Glutamatergic neuron (in vitro differentiated cells): Measurements from ENCODE around the gene CEP290. TPM values are rescaled to one million over a fixed set of nuclear protein-coding genes. Genes with fewer than 3 reads are reported as not detected.

Source experiments
- DNase-seq: peaks from one replicate; pipeline ENCODE4 v3.0.0; 2022
- H3K27ac Mint-ChIP-seq: one replicate; pipeline ENCODE4 v1.8.0; 2020; ENCODE audit warnings: mild to moderate bottlenecking, mixed read lengths, inconsistent platforms; ENCODE audit not compliant: unreplicated experiment
- H3K27me3 Mint-ChIP-seq: one replicate; pipeline ENCODE4 v1.8.0; 2020; ENCODE audit warnings: mild to moderate bottlenecking, moderate library complexity, mixed read lengths, inconsistent platforms; ENCODE audit not compliant: unreplicated experiment
- H3K36me3 Mint-ChIP-seq: one replicate; pipeline ENCODE4 v1.8.0; 2020; ENCODE audit warnings: mild to moderate bottlenecking, mixed read lengths, inconsistent platforms; ENCODE audit not compliant: unreplicated experiment
- H3K4me1 Mint-ChIP-seq: one replicate; pipeline ENCODE4 v1.8.0; 2020; ENCODE audit warnings: mild to moderate bottlenecking, low read depth, mixed read lengths, inconsistent platforms; ENCODE audit not compliant: unreplicated experiment
- H3K4me3 Mint-ChIP-seq: one replicate; pipeline ENCODE4 v1.8.0; 2020; ENCODE audit warnings: mild to moderate bottlenecking, mixed read lengths, inconsistent platforms; ENCODE audit not compliant: unreplicated experiment
- H3K9me3 Mint-ChIP-seq: one replicate; pipeline ENCODE4 v1.8.0; 2020; ENCODE audit warnings: mild to moderate bottlenecking, moderate library complexity, mixed read lengths, inconsistent platforms; ENCODE audit not compliant: unreplicated experiment
- CTCF ChIP-seq: fragments of 200-600 bp; sonication (generic); IDR thresholded peaks from one replicate; pipeline ENCODE4 v1.5.0; 2021; ENCODE audit not compliant: partially characterized antibody, unreplicated experiment
- total RNA-seq: library from RNA; stranded (reverse); fragmentation: NEBNext Ultra II Directional; extraction: Animal tissue kit (Norgen Biotek cat#: 25700); gene quantifications from one replicate; pipeline ENCODE4 v1.2.1, GENCODE V29; 2021; ENCODE audit not compliant: unreplicated experiment

Gene CEP290
- total RNA-seq, 1 donor from 2014 or later: 24.1 TPM

DNA sequence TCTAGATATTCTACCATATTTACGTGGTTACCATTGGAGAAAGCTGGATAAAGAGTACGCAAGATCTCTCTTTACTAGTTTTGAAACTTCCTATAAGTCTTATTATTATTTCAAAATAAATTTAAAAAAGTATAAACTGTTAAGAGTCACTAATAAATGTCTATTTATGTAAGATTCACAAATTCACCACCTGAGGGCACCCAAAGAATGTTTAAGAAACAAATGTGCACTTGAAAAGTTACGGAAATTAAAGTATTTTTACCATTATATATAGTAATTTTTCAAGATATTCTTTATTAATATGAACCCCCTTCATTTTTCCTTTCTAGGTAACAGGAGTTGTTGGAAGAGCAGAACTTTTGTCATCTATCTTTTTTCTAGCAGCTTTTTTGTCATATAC lies 12.1 kb upstream of the CEP290 start:
- no peaks in the 10 kb centered on the region for H3K27me3 Mint-ChIP-seq
- no peak overlapping the region for H3K4me3 Mint-ChIP-seq
- no peaks in the 10 kb centered on the region for H3K9me3 Mint-ChIP-seq
- H3K4me1 Mint-ChIP-seq: no peaks in the 10 kb centered on the region
- H3K27ac Mint-ChIP-seq: no peak overlapping the region
- no peaks in the 10 kb centered on the region for H3K36me3 Mint-ChIP-seq
- DNase-seq: no peak
- no peak for TF ChIP-seq CTCF

DNA sequence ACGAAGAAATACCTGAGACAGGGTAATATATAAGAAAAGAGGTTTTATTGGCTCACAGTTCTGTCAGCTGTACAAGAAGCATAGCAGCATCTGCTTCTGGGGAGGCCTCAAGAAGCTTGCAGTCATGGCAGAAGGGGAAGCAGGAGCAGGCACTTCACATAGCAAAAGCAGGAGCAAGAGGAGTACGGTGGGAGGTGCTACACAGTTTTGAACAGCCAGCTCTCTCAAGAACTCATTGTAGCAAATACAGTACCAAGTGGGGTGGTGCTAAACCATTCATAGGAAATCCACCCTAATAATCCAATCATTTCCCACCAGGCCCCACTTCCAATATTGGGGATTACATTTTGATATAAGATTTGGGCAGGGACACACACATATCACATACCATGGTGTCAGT lies 8.2 kb upstream of the CEP290 start:
- no peak overlapping the region for H3K27ac Mint-ChIP-seq
- no peaks in the 10 kb centered on the region for H3K27me3 Mint-ChIP-seq
- H3K4me3 Mint-ChIP-seq: no peak overlapping the region
- TF ChIP-seq CTCF: no peak
- H3K36me3 Mint-ChIP-seq: no peaks in the 10 kb centered on the region
- H3K4me1 Mint-ChIP-seq: peaks cover 5% of the 10 kb centered on the region
- DNase-seq: no peak
- no peaks in the 10 kb centered on the region for H3K9me3 Mint-ChIP-seq

DNA sequence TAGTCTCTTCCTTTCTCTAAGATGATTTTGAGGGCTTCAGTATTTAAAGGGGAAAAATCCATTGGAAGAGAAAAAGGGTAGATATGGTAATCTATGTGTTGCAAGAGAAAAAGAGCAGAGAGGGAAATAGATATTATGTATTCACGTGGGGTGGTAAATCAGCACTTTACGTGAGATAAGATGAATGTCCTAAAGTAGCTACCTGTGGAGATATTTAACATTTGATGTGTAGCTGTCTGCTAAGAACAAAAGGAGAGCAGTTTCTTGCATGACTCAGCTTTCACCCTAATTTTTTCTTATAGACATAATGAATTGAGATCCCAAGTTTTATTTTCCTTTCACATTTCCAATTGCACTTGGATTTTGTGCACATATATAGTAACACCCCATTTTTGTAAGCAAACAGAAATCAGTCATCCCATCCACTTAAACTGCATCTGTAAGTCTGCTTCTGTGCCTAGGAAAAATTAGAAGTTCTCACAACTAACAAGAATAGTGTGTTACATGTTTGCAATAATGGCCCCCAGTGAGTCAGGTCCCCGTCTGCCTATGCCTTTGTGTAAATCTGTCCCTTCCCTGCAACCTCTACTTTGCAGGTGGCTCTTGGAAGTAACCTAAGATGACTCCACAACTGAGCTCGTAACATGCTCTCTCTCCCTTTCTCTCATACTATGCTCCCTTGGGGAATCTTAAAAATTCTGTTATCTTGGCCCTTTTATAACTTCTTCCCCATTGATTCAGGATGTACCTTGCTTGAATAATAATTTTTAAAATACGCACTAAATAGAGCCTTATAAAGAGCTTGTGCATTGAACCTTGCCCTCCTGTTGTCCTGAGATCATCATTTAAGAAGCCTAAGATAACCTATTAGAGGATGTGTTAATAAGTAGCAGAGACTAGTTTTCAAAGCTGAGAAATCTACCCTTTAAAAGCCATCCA lies 3.9 kb upstream of the CEP290 start:
- H3K27ac Mint-ChIP-seq: no peak overlapping the region
- TF ChIP-seq CTCF: no peak
- DNase-seq: no peak
- no peaks in the 10 kb centered on the region for H3K36me3 Mint-ChIP-seq
- no peaks in the 10 kb centered on the region for H3K9me3 Mint-ChIP-seq
- H3K4me1 Mint-ChIP-seq: peaks cover 7% of the 10 kb centered on the region
- H3K4me3 Mint-ChIP-seq: no peak overlapping the region
- no peaks in the 10 kb centered on the region for H3K27me3 Mint-ChIP-seq

GRCh38 chr12:88144546-88145468 lies 2.9 kb upstream of the CEP290 start:
- no peak for DNase-seq
- H3K27ac Mint-ChIP-seq: no peak overlapping the region
- H3K9me3 Mint-ChIP-seq: no peaks in the 10 kb centered on the region
- H3K36me3 Mint-ChIP-seq: no peaks in the 10 kb centered on the region
- TF ChIP-seq CTCF: no peak
- peaks cover 7% of the 10 kb centered on the region for H3K4me1 Mint-ChIP-seq
- H3K27me3 Mint-ChIP-seq: no peaks in the 10 kb centered on the region
- no peak overlapping the region for H3K4me3 Mint-ChIP-seq
